Gastrocnemius medialis (tissue), 4 donors: Measurements from ENCODE around the gene IRX1. TPM values are rescaled to one million over a fixed set of nuclear protein-coding genes. Genes with fewer than 3 reads are reported as not detected.

Experiments
- ATAC-seq, 2 donors: fragments of 150-250 bp; one replicate each; pipeline ENCODE4 v1.9.1; 2016
- DNase-seq, 2 donors: peaks; one replicate each; pipeline ENCODE4 v3.0.0-alpha.2; 2019
- H3K27ac ChIP-seq, 4 donors: fragments of 200-600 bp; sonication (generic); 1 replicate in 1 of 4; 2 replicates in 3 of 4; pipeline ENCODE4 v1.5.1; 2016 to 2018; ENCODE audit warnings: mild to moderate bottlenecking in 2 of 4, moderate library complexity in 1 of 4
- H3K27me3 ChIP-seq, 3 donors: fragments of 200-600 bp; sonication (generic) in 2 of 3; 1 replicate in 1 of 3; 2 replicates in 2 of 3; pipeline versions ENCODE4 v1.5.1 to v1.6.0; 2016 to 2019; ENCODE audit warnings: mild to moderate bottlenecking in 1 of 3, moderate library complexity in 1 of 3
- H3K36me3 ChIP-seq, 2 donors: fragments of 200-600 bp; sonication (generic) in 1 of 2; one replicate each; pipeline ENCODE4 v1.5.1; 2017 to 2018
- H3K4me1 ChIP-seq, 2 donors: fragments of 200-600 bp; sonication (generic) in 1 of 2; one replicate each; pipeline ENCODE4 v1.5.1; 2016 to 2017; ENCODE audit warnings: mild to moderate bottlenecking in 2 of 2
- H3K4me3 ChIP-seq, 4 donors: fragments of 200-600 bp; sonication (generic) in 3 of 4; 1 replicate in 1 of 4; 2 replicates in 3 of 4; pipeline ENCODE4 v1.5.1; 2016 to 2019; ENCODE audit warnings: mild to moderate bottlenecking in 2 of 4
- H3K9me3 ChIP-seq, 3 donors: fragments of 200-600 bp; sonication (generic) in 2 of 3; 1 replicate in 1 of 3; 2 replicates in 2 of 3; pipeline ENCODE4 v1.5.1; 2016 to 2019
- CTCF ChIP-seq, 5 experiments: fragments of 450-650 bp in 3 of 5; fragments of 200-600 bp in 2 of 5; sonication (generic) in 2 of 5; IDR thresholded peaks in 4 of 5; conservative IDR thresholded peaks in 1 of 5; 1 replicate in 4 of 5; 2 replicates in 1 of 5; pipeline ENCODE4 v1.5.1; 2016 to 2019; ENCODE audit warnings: antibody characterized with exemption in 5 of 5, mild to moderate bottlenecking in 3 of 5, moderate library complexity in 3 of 5
- POLR2A ChIP-seq, 2 donors: fragments of 450-650 bp; IDR thresholded peaks; one replicate each; pipeline ENCODE4 v1.6.1; 2017; ENCODE audit warnings: antibody characterized with exemption in 2 of 2, mild to moderate bottlenecking in 2 of 2, moderate library complexity in 2 of 2
- in situ Hi-C, 4 donors: fragments of 200-750 bp; cut with MboI; loops; one replicate each; pipeline versions ENCODE4 v1.15.0 to v1.8.0; 2017; ENCODE audit warnings: low sequenced_read_pairs in 4 of 4
- intact Hi-C: fragments of 100-400 bp; cut with DNase I; formaldehyde crosslinking; loops from one replicate; pipeline ENCODE4 v1.15.1; 2023; ENCODE audit warnings: low total_unique reads
- total RNA-seq, 4 donors: library from RNA; depleted of rRNA; stranded (reverse); fragments of >200 nt; gene quantifications; one replicate each; pipeline versions ENCODE4 v1.1.0 to v1.2.3, GENCODE V29; 2016

IRX1 gene
- total RNA-seq, 4 donors from 2014 or later = not detected

GRCh38 chr5:3584724-3585531 lies 10.7 kb upstream of the IRX1 start:
- Histone ChIP-seq H3K36me3 (no peaks in the 10 kb centered on the region), H3K9me3 (no peaks in the 10 kb centered on the region), H3K27me3 (peaks cover 10 to 23% (median 16%) of the 10 kb centered on the region in 3 donors), H3K27ac (no peak overlapping the region), H3K4me1 (no peaks in the 10 kb centered on the region), H3K4me3 (no peak overlapping the region)
- in situ Hi-C loops (no loop called here), intact Hi-C loops (no loop called here)
- ATAC-seq = no peak
- TF ChIP-seq CTCF (IDR thresholded peaks at IDR 0.05 in 4 of 5, conservative IDR thresholded peaks at IDR 0.05 in 1 of 5) (no peak), POLR2A (IDR thresholded peaks at IDR 0.05) (no peak)
- no peak for DNase-seq

GRCh38 chr5:3590161-3590966 lies 5.3 kb upstream of the IRX1 start:
- H3K4me1 ChIP-seq = peaks cover 0 to 4% of the 10 kb centered on the region in 2 donors
- ATAC-seq (no peak), DNase-seq (no peak)
- H3K9me3 ChIP-seq = no peaks in the 10 kb centered on the region
- H3K27me3 ChIP-seq = peaks cover 63 to 70% (median 66%) of the 10 kb centered on the region in 3 donors
- in situ Hi-C loops = no loop called here
- intact Hi-C loops = no loop called here
- H3K4me3 ChIP-seq = no peak overlapping the region
- H3K27ac ChIP-seq = no peak overlapping the region
- no peaks in the 10 kb centered on the region for H3K36me3 ChIP-seq
- TF ChIP-seq POLR2A (IDR thresholded peaks at IDR 0.05) (no peak), CTCF (IDR thresholded peaks at IDR 0.05 in 4 of 5, conservative IDR thresholded peaks at IDR 0.05 in 1 of 5) (no peak)

- in situ Hi-C loops = no loop called here
- peaks cover 66 to 71% (median 68%) of the 10 kb centered on the region in 3 donors for H3K27me3 ChIP-seq
- TF ChIP-seq POLR2A (IDR thresholded peaks at IDR 0.05) (no peak), CTCF (IDR thresholded peaks at IDR 0.05 in 4 of 5, conservative IDR thresholded peaks at IDR 0.05 in 1 of 5) (no peak)
- ATAC-seq = no peak
- DNase-seq = no peak
- H3K27ac ChIP-seq = no peak overlapping the region
- intact Hi-C loops = no loop called here
- peaks cover 0 to 4% of the 10 kb centered on the region in 2 donors for H3K4me1 ChIP-seq
- no peak overlapping the region for H3K4me3 ChIP-seq
- no peaks in the 10 kb centered on the region for H3K9me3 ChIP-seq
- no peaks in the 10 kb centered on the region for H3K36me3 ChIP-seq
Observed at GRCh38 chr5:3590967-3591900, 4.4 kb upstream of the IRX1 start.

- intact Hi-C loops (no loop called here), in situ Hi-C loops (no loop called here)
- Histone ChIP-seq H3K4me1 (peaks cover 0 to 4% of the 10 kb centered on the region in 2 donors), H3K36me3 (no peaks in the 10 kb centered on the region), H3K4me3 (no peak overlapping the region), H3K9me3 (no peaks in the 10 kb centered on the region), H3K27ac (no peak overlapping the region), H3K27me3 (peaks cover 77 to 81% (median 78%) of the 10 kb centered on the region in 3 donors)
- DNase-seq (no peak), ATAC-seq (no peak)
- no peak for TF ChIP-seq POLR2A (IDR thresholded peaks at IDR 0.05)
- TF ChIP-seq CTCF (IDR thresholded peaks at IDR 0.05 in 4 of 5, conservative IDR thresholded peaks at IDR 0.05 in 1 of 5) = no peak
Observed at GRCh38 chr5:3592298-3592697, 3.3 kb upstream of the IRX1 start.
